H1 (cell line): ENCODE data around the gene DEGS2. TPM values are rescaled to one million over a fixed set of nuclear protein-coding genes. Genes with fewer than 3 reads are reported as not detected.

Source experiments
- CTCF ChIA-PET: fragments of 300-600 bp; sonication (Branson Sonifier 250); formaldehyde crosslinking; loops from one replicate; lab custom pipeline; 2021; ENCODE audit not compliant: partially characterized antibody; lab: Charles Lee
- POLR2A ChIA-PET: fragments of 300-600 bp; sonication (Branson Sonifier 250); formaldehyde crosslinking; loops from one replicate; lab custom pipeline; 2021; ENCODE audit warnings: inconsistent platforms; ENCODE audit not compliant: partially characterized antibody; lab: Charles Lee
- DNase-seq, 2 experiments: peaks; one replicate each; pipeline versions ENCODE4 v3.0.0 to v3.0.0-alpha.2; 2010 to 2022; ENCODE audit warnings: low spot score in 2 of 2, low read depth in 1 of 2, mixed read lengths in 1 of 2
- FAIRE-seq: peaks from 2 replicates; lab custom pipeline; 2011; peaks lifted over from hg19 to GRCh38; lab: Jason Lieb, UNC
- H2AFZ ChIP-seq: 2 replicates; pipeline ENCODE4 v1.8.1; 2012; ENCODE audit warnings: low read length, inconsistent platforms
- H2AK5ac ChIP-seq: 2 replicates; pipeline ENCODE4 v1.6.1; 2013; ENCODE audit warnings: low read depth, low read length
- H2BK120ac ChIP-seq: replicated peaks from 2 replicates; pipeline ENCODE3; 2013; ENCODE audit warnings: low read depth, low read length, inconsistent platforms
- H2BK12ac ChIP-seq: 2 replicates; pipeline ENCODE4 v1.6.1; 2013; ENCODE audit warnings: low read depth, low read length
- H2BK15ac ChIP-seq: 2 replicates; pipeline ENCODE4 v1.6.1; 2013; ENCODE audit warnings: low read length
- H2BK20ac ChIP-seq: 2 replicates; pipeline ENCODE4 v1.6.1; 2013; ENCODE audit warnings: low read length
- H2BK5ac ChIP-seq: 2 replicates; pipeline ENCODE4 v1.6.1; 2013; ENCODE audit warnings: low read depth, low read length
- H3K14ac ChIP-seq: 2 replicates; pipeline ENCODE4 v1.6.1; 2013; ENCODE audit warnings: inconsistent platforms; ENCODE audit not compliant: insufficient read length
- H3K18ac ChIP-seq: 2 replicates; pipeline ENCODE4 v1.6.1; 2013; ENCODE audit warnings: low read length; ENCODE audit errors: extremely low read depth
- H3K23ac ChIP-seq: 2 replicates; pipeline ENCODE4 v1.6.1; 2013; ENCODE audit warnings: inconsistent platforms; ENCODE audit not compliant: insufficient read length
- H3K23me2 ChIP-seq: 2 replicates; pipeline ENCODE4 v1.6.1; 2013; ENCODE audit warnings: low read depth, low read length
- H3K27ac ChIP-seq: 2 replicates; pipeline ENCODE4 v1.6.1; 2011; ENCODE audit warnings: low read depth, low read length, inconsistent platforms
- H3K27me3 ChIP-seq, 4 experiments: replicated peaks in 1 of 4; 1 replicate in 1 of 4; 2 replicates in 3 of 4; pipeline versions ENCODE4 v1.6.1 to v1.8.1; 2011 to 2013; ENCODE audit warnings: low read length in 3 of 4, mild to moderate bottlenecking in 3 of 4, inconsistent platforms in 2 of 4, mixed read lengths in 2 of 4, moderate library complexity in 1 of 4; ENCODE audit not compliant: control insufficient read depth in 3 of 4, insufficient read depth in 3 of 4; ENCODE audit errors: extremely low read depth in 1 of 4
- H3K36me3 ChIP-seq, 4 experiments: 2 replicates each; pipeline versions ENCODE4 v1.6.1 to v1.8.1; 2011 to 2013; ENCODE audit warnings: mild to moderate bottlenecking in 4 of 4, low read length in 3 of 4, moderate library complexity in 2 of 4, control low read depth in 1 of 4, inconsistent platforms in 1 of 4; ENCODE audit not compliant: insufficient read depth in 4 of 4, control insufficient read depth in 2 of 4
- H3K4ac ChIP-seq: replicated peaks from 2 replicates; pipeline ENCODE3; 2013; ENCODE audit warnings: low read length, low read depth, mixed read lengths, inconsistent platforms; ENCODE audit not compliant: insufficient read length
- H3K4me1 ChIP-seq, 4 experiments: replicated peaks in 1 of 4; 1 replicate in 1 of 4; 2 replicates in 3 of 4; pipeline versions ENCODE4 v1.6.1 to v1.8.1; 2011 to 2013; ENCODE audit warnings: low read length in 3 of 4, inconsistent platforms in 2 of 4, mixed read lengths in 1 of 4; ENCODE audit not compliant: insufficient read depth in 4 of 4, control insufficient read depth in 3 of 4
- H3K4me2 ChIP-seq, 2 experiments: 2 replicates each; pipeline versions ENCODE4 v1.6.1 to v1.8.1; 2011 to 2013; ENCODE audit warnings: low read depth in 2 of 2, low read length in 2 of 2, control low read depth in 1 of 2, inconsistent platforms in 1 of 2, mild to moderate bottlenecking in 1 of 2; ENCODE audit not compliant: insufficient read depth in 1 of 2
- H3K4me3 ChIP-seq, 4 experiments: fragments of 200-600, 300-600 bp in 1 of 4; sonication (generic), shearing (Covaris generic), sonication (Bioruptor Twin) in 1 of 4; 2 replicates each; pipeline versions ENCODE4 v1.5.1 to v1.8.1; 2011 to 2016; ENCODE audit warnings: low read length in 4 of 4, low read depth in 3 of 4, control low read depth in 2 of 4, inconsistent platforms in 2 of 4, mild to moderate bottlenecking in 2 of 4, mixed read lengths in 1 of 4, moderate library complexity in 1 of 4; ENCODE audit not compliant: insufficient read depth in 2 of 4; ENCODE audit errors: extremely low read depth in 1 of 4
- H3K56ac ChIP-seq: replicated peaks from 2 replicates; pipeline ENCODE3; 2013; ENCODE audit warnings: low read depth, mild to moderate bottlenecking, mixed read lengths, low read length, inconsistent platforms; ENCODE audit not compliant: insufficient read length
- H3K79me1 ChIP-seq: 2 replicates; pipeline ENCODE4 v1.6.1; 2013; ENCODE audit warnings: low read depth, low read length, control low read depth
- H3K79me2 ChIP-seq, 2 experiments: 2 replicates each; pipeline versions ENCODE4 v1.6.1 to v1.8.1; 2012 to 2013; ENCODE audit warnings: low read length in 2 of 2, mild to moderate bottlenecking in 2 of 2, inconsistent platforms in 1 of 2; ENCODE audit not compliant: insufficient read depth in 2 of 2, control insufficient read depth in 1 of 2
- H3K9ac ChIP-seq, 4 experiments: replicated peaks in 1 of 4; 1 replicate in 1 of 4; 2 replicates in 3 of 4; pipeline versions ENCODE4 v1.6.1 to v1.8.1; 2011 to 2013; ENCODE audit warnings: low read depth in 3 of 4, low read length in 3 of 4, control low read depth in 2 of 4, mild to moderate bottlenecking in 2 of 4, moderate library complexity in 2 of 4, inconsistent platforms in 1 of 4; ENCODE audit errors: extremely low read depth in 1 of 4
- H3K9me3 ChIP-seq, 2 experiments: 2 replicates each; pipeline versions ENCODE4 v1.6.1 to v1.8.1; 2012 to 2013; ENCODE audit warnings: mild to moderate bottlenecking in 2 of 2, moderate library complexity in 2 of 2, control low read depth in 1 of 2, inconsistent platforms in 1 of 2, low read depth in 1 of 2, low read length in 1 of 2, mixed read lengths in 1 of 2; ENCODE audit not compliant: insufficient read depth in 2 of 2
- H4K20me1 ChIP-seq, 2 experiments: replicated peaks in 1 of 2; 2 replicates each; pipeline versions ENCODE3 to v1.8.1; 2011 to 2013; ENCODE audit warnings: inconsistent platforms in 2 of 2, low read length in 2 of 2, mild to moderate bottlenecking in 1 of 2; ENCODE audit not compliant: insufficient read depth in 2 of 2, control insufficient read depth in 1 of 2
- H4K5ac ChIP-seq: 2 replicates; pipeline ENCODE4 v1.6.1; 2013; ENCODE audit warnings: low read length, low read depth, mixed read lengths, inconsistent platforms; ENCODE audit not compliant: insufficient read length
- H4K8ac ChIP-seq: 2 replicates; pipeline ENCODE4 v1.8.0; 2013; ENCODE audit warnings: mild to moderate bottlenecking, moderate library complexity, low read length, inconsistent platforms; ENCODE audit not compliant: insufficient read depth; ENCODE audit errors: extremely low read depth
- H4K91ac ChIP-seq: replicated peaks from 2 replicates; pipeline ENCODE3; 2013; ENCODE audit warnings: low read length, mixed read lengths, inconsistent platforms; ENCODE audit not compliant: insufficient read length
- ASH2L ChIP-seq: fragments of 200-600, 300-600 bp; sonication (generic); IDR thresholded peaks from one replicate; pipeline ENCODE4 v1.7.1; 2017; ENCODE audit warnings: low read length
- BCL11A ChIP-seq, 2 experiments: IDR thresholded peaks; one replicate each; pipeline ENCODE4 v1.6.1; 2011; ENCODE audit warnings: low read depth in 2 of 2, low read length in 2 of 2, mild to moderate bottlenecking in 2 of 2
- CHD1 ChIP-seq: IDR thresholded peaks from 2 replicates; pipeline ENCODE4 v1.6.1; 2012; ENCODE audit warnings: low read depth, low read length, improper control_type of control experiment
- EGR1 ChIP-seq: IDR thresholded peaks from 2 replicates; pipeline ENCODE4 v1.6.1; 2011; ENCODE audit warnings: low read depth, low read length, borderline replicate concordance
- HDAC6 ChIP-seq: IDR thresholded peaks from one replicate; pipeline ENCODE4 v1.7.1; 2012; ENCODE audit warnings: low read depth, mild to moderate bottlenecking, inconsistent platforms, low read length, moderate library complexity
- JUN ChIP-seq: IDR thresholded peaks from 2 replicates; pipeline ENCODE4 v1.6.1; 2011; ENCODE audit warnings: low read depth, mild to moderate bottlenecking, improper control_type of control experiment, low read length
- JUND ChIP-seq: IDR thresholded peaks from 2 replicates; pipeline ENCODE4 v1.6.1; 2011; ENCODE audit warnings: mild to moderate bottlenecking, improper control_type of control experiment, low read length
- KDM4A ChIP-seq: IDR thresholded peaks from one replicate; pipeline ENCODE4 v1.7.1; 2012; ENCODE audit warnings: low read depth, mild to moderate bottlenecking, moderate library complexity, low read length, inconsistent platforms; ENCODE audit not compliant: severe bottlenecking
- KDM5A ChIP-seq: fragments of 200-600 bp; IDR thresholded peaks from 2 replicates; pipeline ENCODE4 v1.7.1; 2012; ENCODE audit warnings: mild to moderate bottlenecking, low read length, inconsistent platforms, mixed read lengths
- MAFK ChIP-seq: IDR thresholded peaks from 2 replicates; pipeline ENCODE4 v1.6.1; 2012; ENCODE audit warnings: low read depth, mild to moderate bottlenecking, improper control_type of control experiment, low read length
- NANOG ChIP-seq: IDR thresholded peaks from 2 replicates; pipeline ENCODE4 v1.6.1; 2011; ENCODE audit warnings: low read length, low read depth, mild to moderate bottlenecking, inconsistent platforms; ENCODE audit not compliant: insufficient read depth, poor library complexity, severe bottlenecking
- SAP30 ChIP-seq: fragments of 300-600 bp; sonication (generic); IDR thresholded peaks from 2 replicates; pipeline ENCODE4 v1.7.1; 2012; ENCODE audit warnings: low read length, moderate library complexity, mild to moderate bottlenecking, inconsistent platforms; ENCODE audit not compliant: insufficient read depth, insufficient replicate concordance
- SIRT6 ChIP-seq: IDR thresholded peaks from one replicate; pipeline ENCODE4 v1.7.1; 2012; ENCODE audit warnings: low read length, inconsistent platforms
- SP2 ChIP-seq: IDR thresholded peaks from 2 replicates; pipeline ENCODE4 v1.6.1; 2012; ENCODE audit warnings: mild to moderate bottlenecking, low read length, inconsistent platforms
- TEAD4 ChIP-seq: IDR thresholded peaks from 2 replicates; pipeline ENCODE4 v1.6.1; 2012; ENCODE audit warnings: low read depth, low read length, inconsistent platforms, mixed read lengths
- WGBS, 2 experiments: shearing (Covaris generic) in 1 of 2; methylation state at CpG; one replicate each; pipeline versions ENCODE4 v1.1.6 to v1.1.7; 2013 to 2015; ENCODE audit warnings: low lambda C conversion rate in 2 of 2, mixed read lengths in 2 of 2, inconsistent platforms in 1 of 2, low coverage in 1 of 2, missing lambda C conversion rate in 1 of 2; ENCODE audit not compliant: insufficient replicate concordance in 2 of 2, insufficient coverage in 1 of 2, insufficient read length in 1 of 2; ENCODE audit errors: extremely low coverage in 1 of 2, missing lambda C conversion rate in 1 of 2; 5-methylcytosine and 5-hydroxymethylcytosine counted together
- polyA plus RNA-seq, 7 experiments: library from polyadenylated mRNA; depleted of rRNA in 3 of 7; stranded (reverse) in 5 of 7; unstranded in 2 of 7; fragments of >200 nt in 5 of 7; fragments of 200-250 nt in 2 of 7; gene quantifications; 1 replicate in 5 of 7; 2 replicates in 1 of 7; 4 replicates in 1 of 7; pipeline versions ENCODE4 v1.2.1 to v1.2.3, GENCODE V29; 2011 to 2013; ENCODE audit warnings: missing spikeins in 2 of 7, mixed read lengths in 2 of 7
- total RNA-seq: library from RNA; stranded (reverse); fragmentation: NEBNext Ultra II Directional; extraction: Animal tissue kit (Norgen Biotek cat#: 25700); gene quantifications from 2 replicates; pipeline ENCODE4 v1.2.1, GENCODE V29; 2021

The DEGS2 gene
- total and polyA plus RNA-seq, 2 of the 8 experiments (the other 6 are each of a cell fraction or from before 2014, with no cell fraction given) = 0.61 to 0.82 TPM

DNA sequence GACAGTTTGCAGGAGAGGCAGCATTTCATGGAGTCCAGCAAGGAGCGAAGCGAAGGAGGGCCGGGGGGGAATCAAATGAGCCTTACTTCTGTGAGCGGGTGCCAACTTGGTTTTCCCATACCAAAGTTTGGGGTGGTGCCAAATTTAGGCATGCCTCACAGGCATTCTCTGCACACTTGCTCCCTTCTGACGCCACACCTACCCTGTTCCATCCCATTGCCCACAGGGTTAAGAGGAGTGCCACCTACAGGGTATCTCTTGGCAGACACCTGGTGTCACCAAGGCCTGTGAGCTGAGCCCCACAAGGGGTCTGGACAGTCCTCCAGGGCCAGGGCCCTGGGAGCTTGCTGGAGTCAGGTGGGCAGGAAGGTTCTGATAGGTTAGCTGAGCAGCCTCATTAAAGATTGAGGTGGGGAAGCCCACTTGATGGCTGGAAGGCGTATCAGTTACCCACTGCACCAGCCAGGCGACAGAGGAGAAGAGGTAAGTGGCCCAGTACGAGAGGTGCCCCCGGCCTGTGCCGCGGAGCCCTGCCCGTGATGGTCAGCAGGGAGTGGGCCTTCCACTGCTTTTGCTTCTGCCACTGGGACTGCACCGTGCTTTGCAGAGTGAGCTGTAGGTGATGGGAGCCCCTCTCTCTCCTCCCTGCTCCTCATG lies 45.2 kb downstream of the DEGS2 start:
- no peak for FAIRE-seq
- no peak for TF ChIP-seq SAP30
- TF ChIP-seq BCL11A (IDR thresholded peaks at IDR 0.05; ENCODE audit: low read depth in 2 of 2, low read length in 2 of 2) = no peak
- no peak for TF ChIP-seq ASH2L
- no peak for TF ChIP-seq SP2
- no peak for TF ChIP-seq TEAD4
- no peak for TF ChIP-seq JUND
- TF ChIP-seq EGR1 = no peak
- TF ChIP-seq HDAC6 = no peak
- TF ChIP-seq NANOG = no peak
- no peak for TF ChIP-seq KDM5A
- TF ChIP-seq KDM4A = no peak
- no peak for TF ChIP-seq SIRT6
- no peak for TF ChIP-seq JUN
- TF ChIP-seq MAFK = no peak
- no peak for TF ChIP-seq CHD1

More for the DNA sequence above, 45.2 kb downstream of the DEGS2 start:
- Histone ChIP-seq H3K27me3 (no peaks in the 10 kb centered on the region), H2BK5ac (no peak overlapping the region), H2AFZ (no peak overlapping the region), H3K4me2 (no peak overlapping the region), H2BK15ac (no peak overlapping the region), H3K79me1 (no peaks in the 10 kb centered on the region; the same call in 1 of the 2 replicates), H3K36me3 (no peaks in the 10 kb centered on the region), H3K4me1 (no peaks in the 10 kb centered on the region), H4K8ac (no peak overlapping the region), H3K79me2 (no peaks in the 10 kb centered on the region), H2AK5ac (no peak overlapping the region), H3K27ac (no peak overlapping the region), H3K9ac (no peak overlapping the region), H3K4ac (no peak overlapping the region), H3K14ac (no peak overlapping the region), H3K4me3 (no peak overlapping the region), H3K9me3 (no peaks in the 10 kb centered on the region), H2BK20ac (no peak overlapping the region), H3K56ac (no peak overlapping the region), H2BK12ac (no peak overlapping the region), H3K23ac (no peak overlapping the region), H4K20me1 (peaks cover 0 to 6% of the 10 kb centered on the region in 2 experiments), H4K5ac (no peak overlapping the region), H3K23me2 (no peaks in the 10 kb centered on the region), H2BK120ac (no peak overlapping the region), H3K18ac (no peak overlapping the region), H4K91ac (no peak overlapping the region)
- WGBS, 2 experiments = 90% methylated on average over 13 of the region's 13 CpGs; no CpG with 5 or more reads in 1 of the 2 experiments
- no peak for DNase-seq
- POLR2A ChIA-PET = no interaction called here
- CTCF ChIA-PET = interaction anchor here (1.0 to 12.1 kb wide), 6 partner anchors 8 to 132 kb away, joined by 3 to 104 read pairs (median 10); no protein-coding TSS in a partner anchor
